GM23338 (cell line): ENCODE measurements around the gene PLPP4.

Experiments used
- CTCF ChIP-seq, 2 experiments: fragments of 200-600 bp in 1 of 2; sonication (generic) in 1 of 2; conservative IDR thresholded peaks; 2 replicates each; pipeline versions ENCODE4 v1.5.1 to v1.6.1; 2016 to 2017; ENCODE audit warnings: antibody characterized with exemption in 2 of 2, low read depth in 2 of 2, mild to moderate bottlenecking in 2 of 2, moderate library complexity in 1 of 2
- EZH2 ChIP-seq: fragments of 200-600 bp; sonication (generic); IDR thresholded peaks from one replicate; pipeline ENCODE4 v1.8.0; 2017; ENCODE audit warnings: antibody characterized with exemption, mild to moderate bottlenecking, low read depth; ENCODE audit not compliant: unreplicated experiment
- EZH2phosphoT487 ChIP-seq: fragments of 200-600 bp; sonication (generic); IDR thresholded peaks from one replicate; pipeline ENCODE4 v1.8.1; 2018; ENCODE audit warnings: antibody characterized with exemption; ENCODE audit not compliant: unreplicated experiment

DNA sequence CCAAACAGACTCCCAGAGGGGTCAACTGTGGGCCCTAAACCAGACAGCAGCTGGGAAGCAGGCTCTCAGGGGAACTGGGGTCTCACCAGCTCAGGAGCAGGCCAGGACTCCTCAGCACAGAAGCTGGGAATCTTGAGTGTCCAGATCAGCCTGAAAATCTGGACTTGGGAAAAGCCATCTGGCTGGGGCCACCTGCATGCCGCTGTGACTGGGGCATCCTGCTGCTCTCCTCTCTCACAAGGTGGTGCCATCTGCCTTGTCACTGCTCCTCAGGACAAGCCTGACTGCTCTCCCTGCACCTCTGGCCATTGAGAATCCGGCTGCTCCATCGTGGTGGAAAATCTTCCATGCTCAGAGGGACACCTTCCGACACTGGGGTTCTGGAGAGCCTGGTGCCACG, 141.4 kb downstream of the PLPP4 start:
- TF ChIP-seq CTCF (conservative IDR thresholded peaks at IDR 0.05; ENCODE audit: low read depth in 2 of 2) (peak in 1 of 2 experiments; percentile 63; a peak in 2 of 4 replicates), EZH2 (no peak), EZH2phosphoT487 (no peak)
